ENCODE measurements around the gene KIAA0825. TPM values are rescaled to one million over a fixed set of nuclear protein-coding genes. Genes with fewer than 3 reads are reported as not detected.

The KIAA0825 gene
- total and polyA plus RNA-seq, 2 experiments from 2014 or later, result 3.0 to 7.0 TPM

GRCh38 chr5:94281236-94281801 is 337.1 kb downstream of the KIAA0825 start:
- Histone ChIP-seq H3K9me2 (ENCODE audit: insufficient read depth) (no peaks in the 10 kb centered on the region), H3K79me2 (ENCODE audit: insufficient read depth) (no peaks in the 10 kb centered on the region), H3K4me3 (no peak overlapping the region), H3K4me2 (ENCODE audit: unreplicated experiment) (no peak overlapping the region), H3K9me3 (ENCODE audit: low read depth) (no peaks in the 10 kb centered on the region), H3K9ac (no peak overlapping the region), H4K20me1 (ENCODE audit: insufficient read depth) (no peaks in the 10 kb centered on the region), H3K27me3 (replicated peaks; ENCODE audit: insufficient read depth) (no peaks in the 10 kb centered on the region), H2AFZ (no peak overlapping the region), H3K36me3 (ENCODE audit: low read depth) (no peaks in the 10 kb centered on the region), H3F3A (ENCODE audit: insufficient read depth) (no peaks in the 10 kb centered on the region), H3K27ac (no peak overlapping the region), H3K4me1 (ENCODE audit: insufficient read depth) (no peaks in the 10 kb centered on the region)
- TF ChIP-seq EZH2phosphoT487 (IDR thresholded peaks at IDR 0.05; ENCODE audit: insufficient read depth, low read depth) (no peak), EZH2 (IDR thresholded peaks at IDR 0.05; ENCODE audit: insufficient read depth, poor library complexity, severe bottlenecking) (no peak)
- DNase-seq, result no peak
- in situ Hi-C loops (cut with MboI), result no loop called here
- WGBS, 2 experiments (ENCODE audit: low coverage in 1 of 2, low lambda C conversion rate in 2 of 2, missing lambda C conversion rate in 2 of 2), result 84 to 85% methylated on average over 2 of the region's 2 CpGs

- Histone ChIP-seq H3K79me2 (ENCODE audit: insufficient read depth) (no peaks in the 10 kb centered on the region), H4K20me1 (ENCODE audit: insufficient read depth) (no peaks in the 10 kb centered on the region), H3K27ac (no peak overlapping the region), H3F3A (ENCODE audit: insufficient read depth) (no peaks in the 10 kb centered on the region), H2AFZ (no peak overlapping the region), H3K36me3 (ENCODE audit: low read depth) (no peaks in the 10 kb centered on the region), H3K9ac (no peak overlapping the region), H3K4me1 (ENCODE audit: insufficient read depth) (no peaks in the 10 kb centered on the region), H3K9me2 (ENCODE audit: insufficient read depth) (no peaks in the 10 kb centered on the region), H3K4me2 (ENCODE audit: unreplicated experiment) (no peak overlapping the region), H3K9me3 (ENCODE audit: low read depth) (no peaks in the 10 kb centered on the region), H3K4me3 (no peak overlapping the region), H3K27me3 (replicated peaks; ENCODE audit: insufficient read depth) (no peaks in the 10 kb centered on the region)
- TF ChIP-seq EZH2phosphoT487 (IDR thresholded peaks at IDR 0.05; ENCODE audit: insufficient read depth, low read depth) (no peak), EZH2 (IDR thresholded peaks at IDR 0.05; ENCODE audit: insufficient read depth, poor library complexity, severe bottlenecking) (no peak)
- DNase-seq, result peak; percentile 71
- 27 to 29% methylated on average over 1 of the region's 1 CpG for WGBS, 2 experiments (ENCODE audit: low coverage in 1 of 2, low lambda C conversion rate in 2 of 2, missing lambda C conversion rate in 2 of 2)
- in situ Hi-C loops (cut with MboI), result no loop called here
Measured at GRCh38 chr5:94276751-94277150, 341.7 kb downstream of the KIAA0825 start.

DNA sequence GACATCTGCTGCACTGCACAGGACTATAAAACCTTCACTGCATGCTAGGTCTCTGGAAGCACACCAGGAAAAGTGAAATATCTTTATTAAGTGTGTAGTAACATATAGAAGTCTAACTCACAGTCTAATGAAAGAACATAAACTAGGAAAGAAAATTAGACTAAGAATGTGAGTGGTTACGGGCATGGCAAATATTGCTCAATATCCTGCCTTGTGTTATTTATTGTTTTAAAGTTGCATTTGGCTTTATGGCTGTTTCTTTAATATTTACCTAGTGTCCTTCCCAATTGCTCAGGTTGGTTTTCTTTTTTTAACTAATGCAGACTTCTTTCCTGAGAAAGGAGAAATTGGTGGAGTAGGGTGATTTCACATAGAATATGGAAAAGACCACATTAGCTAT is 342.4 kb downstream of the KIAA0825 start:
- no peaks in the 10 kb centered on the region for H4K20me1 ChIP-seq (ENCODE audit: insufficient read depth)
- H3K36me3 ChIP-seq (ENCODE audit: low read depth), result no peaks in the 10 kb centered on the region
- H3K27ac ChIP-seq, result no peak overlapping the region
- WGBS, 2 experiments (ENCODE audit: low coverage in 1 of 2, low lambda C conversion rate in 2 of 2, missing lambda C conversion rate in 2 of 2), result 80 to 86% methylated on average over 1 of the region's 1 CpG
- no peaks in the 10 kb centered on the region for H3F3A ChIP-seq (ENCODE audit: insufficient read depth)
- no peaks in the 10 kb centered on the region for H3K27me3 ChIP-seq (replicated peaks; ENCODE audit: insufficient read depth)
- H3K4me3 ChIP-seq, result no peak overlapping the region
- H3K4me1 ChIP-seq (ENCODE audit: insufficient read depth), result no peaks in the 10 kb centered on the region
- no peak overlapping the region for H3K9ac ChIP-seq
- no peak for TF ChIP-seq EZH2 (IDR thresholded peaks at IDR 0.05; ENCODE audit: insufficient read depth, poor library complexity, severe bottlenecking)
- TF ChIP-seq EZH2phosphoT487 (IDR thresholded peaks at IDR 0.05; ENCODE audit: insufficient read depth, low read depth), result no peak
- in situ Hi-C loops (cut with MboI), result no loop called here
- no peak for DNase-seq
- no peak overlapping the region for H2AFZ ChIP-seq
- no peak overlapping the region for H3K4me2 ChIP-seq (ENCODE audit: unreplicated experiment)
- no peaks in the 10 kb centered on the region for H3K9me2 ChIP-seq (ENCODE audit: insufficient read depth)
- H3K79me2 ChIP-seq (ENCODE audit: insufficient read depth), result no peaks in the 10 kb centered on the region
- no peaks in the 10 kb centered on the region for H3K9me3 ChIP-seq (ENCODE audit: low read depth)

GRCh38 chr5:94274707-94275106 is 343.7 kb downstream of the KIAA0825 start:
- no peak for TF ChIP-seq EZH2phosphoT487 (IDR thresholded peaks at IDR 0.05; ENCODE audit: insufficient read depth, low read depth)
- no peak for TF ChIP-seq EZH2 (IDR thresholded peaks at IDR 0.05; ENCODE audit: insufficient read depth, poor library complexity, severe bottlenecking)
- no peak overlapping the region for H3K4me3 ChIP-seq
- in situ Hi-C loops (cut with MboI), result no loop called here

GRCh38 chr5:94268226-94268625 is 350.2 kb downstream of the KIAA0825 start:
- no peak for TF ChIP-seq EZH2 (IDR thresholded peaks at IDR 0.05; ENCODE audit: insufficient read depth, poor library complexity, severe bottlenecking)
- TF ChIP-seq EZH2phosphoT487 (IDR thresholded peaks at IDR 0.05; ENCODE audit: insufficient read depth, low read depth), result no peak

More at GRCh38 chr5:94274707-94275106, 343.7 kb downstream of the KIAA0825 start:
- Histone ChIP-seq H3K79me2 (ENCODE audit: insufficient read depth) (no peaks in the 10 kb centered on the region), H4K20me1 (ENCODE audit: insufficient read depth) (no peaks in the 10 kb centered on the region), H3K36me3 (ENCODE audit: low read depth) (no peaks in the 10 kb centered on the region), H3K4me1 (ENCODE audit: insufficient read depth) (no peaks in the 10 kb centered on the region), H3K27me3 (replicated peaks; ENCODE audit: insufficient read depth) (no peaks in the 10 kb centered on the region), H3K9me3 (ENCODE audit: low read depth) (no peaks in the 10 kb centered on the region), H3K27ac (no peak overlapping the region), H3K4me2 (ENCODE audit: unreplicated experiment) (no peak overlapping the region), H2AFZ (no peak overlapping the region), H3K9ac (no peak overlapping the region), H3F3A (ENCODE audit: insufficient read depth) (no peaks in the 10 kb centered on the region), H3K9me2 (ENCODE audit: insufficient read depth) (no peaks in the 10 kb centered on the region)
- WGBS, 2 experiments (ENCODE audit: low coverage in 1 of 2, low lambda C conversion rate in 2 of 2, missing lambda C conversion rate in 2 of 2), result 76 to 81% methylated on average over 4 of the region's 4 CpGs
- no peak for DNase-seq

More at GRCh38 chr5:94268226-94268625, 350.2 kb downstream of the KIAA0825 start:
- no peaks in the 10 kb centered on the region for H3K36me3 ChIP-seq (ENCODE audit: low read depth)
- no peak overlapping the region for H2AFZ ChIP-seq
- H3K79me2 ChIP-seq (ENCODE audit: insufficient read depth), result no peaks in the 10 kb centered on the region
- no peaks in the 10 kb centered on the region for H3K9me2 ChIP-seq (ENCODE audit: insufficient read depth)
- in situ Hi-C loops (cut with MboI), result no loop called here
- no peak overlapping the region for H3K27ac ChIP-seq
- H3K27me3 ChIP-seq (replicated peaks; ENCODE audit: insufficient read depth), result no peaks in the 10 kb centered on the region
- H3K4me2 ChIP-seq (ENCODE audit: unreplicated experiment), result no peak overlapping the region
- no peaks in the 10 kb centered on the region for H3K9me3 ChIP-seq (ENCODE audit: low read depth)
- no peak overlapping the region for H3K9ac ChIP-seq
- WGBS, 2 experiments (ENCODE audit: low coverage in 1 of 2, low lambda C conversion rate in 2 of 2, missing lambda C conversion rate in 2 of 2), result 68 to 72% methylated on average over 3 of the region's 3 CpGs
- no peak overlapping the region for H3K4me3 ChIP-seq
- DNase-seq, result no peak
- peaks cover 9% of the 10 kb centered on the region for H3K4me1 ChIP-seq (ENCODE audit: insufficient read depth)
- H3F3A ChIP-seq (ENCODE audit: insufficient read depth), result no peaks in the 10 kb centered on the region
- H4K20me1 ChIP-seq (ENCODE audit: insufficient read depth), result no peaks in the 10 kb centered on the region
